Kidney epithelial cell (primary cell): ENCODE data around the gene PMVK. TPM values are rescaled to one million over a fixed set of nuclear protein-coding genes. Genes with fewer than 3 reads are reported as not detected.

Experiments
- DNase-seq: peaks from one replicate; pipeline ENCODE4 v3.0.0-alpha.2; 2010; ENCODE audit warnings: low read depth
- H3K27me3 ChIP-seq: 2 replicates; pipeline ENCODE4 v1.6.0; 2011; ENCODE audit warnings: low read length; ENCODE audit not compliant: control insufficient read depth, insufficient read depth
- H3K36me3 ChIP-seq: 2 replicates; pipeline ENCODE4 v1.5.1; 2011; ENCODE audit warnings: low read length; ENCODE audit not compliant: control insufficient read depth, insufficient read depth
- H3K4me3 ChIP-seq: 2 replicates; pipeline ENCODE4 v1.5.1; 2011; ENCODE audit warnings: low read depth, mild to moderate bottlenecking, control low read depth, low read length
- total RNA-seq: library from RNA; depleted of rRNA; stranded (reverse); fragments of >200 nt; gene quantifications from 2 replicates; pipeline ENCODE4 v1.2.3, GENCODE V29; 2015
- TF ChIP-seq, protein P1 (sequence below): IDR thresholded peaks from 2 replicates; pipeline ENCODE4 v1.5.1; 2011; ENCODE audit warnings: mild to moderate bottlenecking, moderate library complexity, low read length, control low read depth, inconsistent platforms; ENCODE audit not compliant: insufficient read depth, poor library complexity, severe bottlenecking

Gene PMVK
- total RNA-seq, 1 donor from 2014 or later: 13.6 TPM

- H3K27me3 ChIP-seq: no peaks in the 10 kb centered on the region
- H3K4me3 ChIP-seq: no peak overlapping the region
- TF ChIP-seq, protein P1, sequence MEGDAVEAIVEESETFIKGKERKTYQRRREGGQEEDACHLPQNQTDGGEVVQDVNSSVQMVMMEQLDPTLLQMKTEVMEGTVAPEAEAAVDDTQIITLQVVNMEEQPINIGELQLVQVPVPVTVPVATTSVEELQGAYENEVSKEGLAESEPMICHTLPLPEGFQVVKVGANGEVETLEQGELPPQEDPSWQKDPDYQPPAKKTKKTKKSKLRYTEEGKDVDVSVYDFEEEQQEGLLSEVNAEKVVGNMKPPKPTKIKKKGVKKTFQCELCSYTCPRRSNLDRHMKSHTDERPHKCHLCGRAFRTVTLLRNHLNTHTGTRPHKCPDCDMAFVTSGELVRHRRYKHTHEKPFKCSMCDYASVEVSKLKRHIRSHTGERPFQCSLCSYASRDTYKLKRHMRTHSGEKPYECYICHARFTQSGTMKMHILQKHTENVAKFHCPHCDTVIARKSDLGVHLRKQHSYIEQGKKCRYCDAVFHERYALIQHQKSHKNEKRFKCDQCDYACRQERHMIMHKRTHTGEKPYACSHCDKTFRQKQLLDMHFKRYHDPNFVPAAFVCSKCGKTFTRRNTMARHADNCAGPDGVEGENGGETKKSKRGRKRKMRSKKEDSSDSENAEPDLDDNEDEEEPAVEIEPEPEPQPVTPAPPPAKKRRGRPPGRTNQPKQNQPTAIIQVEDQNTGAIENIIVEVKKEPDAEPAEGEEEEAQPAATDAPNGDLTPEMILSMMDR: no peak
- DNase-seq: no peak
- peaks cover 4% of the 10 kb centered on the region for H3K36me3 ChIP-seq
Observed at GRCh38 chr1:154945962-154946850, 9.7 kb upstream of the PMVK start.

- DNase-seq: no peak
- Histone ChIP-seq H3K4me3 (no peak overlapping the region), H3K27me3 (no peaks in the 10 kb centered on the region), H3K36me3 (peaks cover 4% of the 10 kb centered on the region)
- TF ChIP-seq, protein P1: no peak
Observed at GRCh38 chr1:154945160-154945961, 8.8 kb upstream of the PMVK start.

GRCh38 chr1:154944401-154945159 is 8.1 kb upstream of the PMVK start:
- DNase-seq: no peak
- Histone ChIP-seq H3K36me3 (peaks cover 4% of the 10 kb centered on the region), H3K4me3 (no peak overlapping the region), H3K27me3 (no peaks in the 10 kb centered on the region)
- TF ChIP-seq, protein P1: no peak

DNA sequence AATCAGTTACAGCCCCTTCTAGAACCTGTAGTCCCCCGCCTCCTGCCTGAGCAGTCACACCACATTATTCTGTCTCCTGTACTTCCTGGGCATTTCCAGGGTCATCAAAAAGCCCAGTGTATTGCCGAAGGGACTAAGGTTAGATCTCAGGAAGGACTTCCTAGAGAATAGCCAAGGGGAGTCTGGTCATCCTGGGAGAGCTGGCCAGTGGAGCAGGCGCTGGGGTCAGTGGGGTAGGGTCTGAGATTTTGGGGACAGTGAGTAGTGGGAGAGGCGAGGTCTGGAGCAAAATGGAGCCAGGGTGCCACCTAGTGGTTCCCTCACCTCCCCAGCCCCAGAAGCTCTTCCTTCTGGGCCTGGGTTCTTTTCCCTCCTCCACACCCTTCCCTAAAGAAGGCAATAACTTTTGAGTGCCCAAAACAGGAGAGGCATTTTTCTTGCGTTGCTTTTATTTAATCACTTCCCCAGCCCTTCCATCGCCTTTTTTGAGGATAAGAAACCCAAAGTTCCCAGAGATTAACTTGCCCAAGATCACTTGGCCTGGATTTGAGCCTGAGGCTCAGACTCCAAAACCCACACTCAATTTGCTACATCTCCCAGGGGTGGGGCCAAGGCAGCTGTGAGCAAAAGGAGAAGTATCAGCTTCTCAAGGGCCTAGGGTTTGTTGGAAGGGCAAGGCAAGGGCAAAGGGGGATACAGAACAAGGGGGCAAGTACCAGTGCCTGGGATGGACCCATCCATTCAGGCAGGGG is 7.3 kb upstream of the PMVK start:
- TF ChIP-seq, protein P1: peak; percentile 88
- DNase-seq: no peak
- peaks cover 4% of the 10 kb centered on the region for H3K36me3 ChIP-seq
- H3K27me3 ChIP-seq: no peaks in the 10 kb centered on the region
- no peak overlapping the region for H3K4me3 ChIP-seq

- H3K27me3 ChIP-seq: no peaks in the 10 kb centered on the region
- H3K4me3 ChIP-seq: no peak overlapping the region
- no peak for DNase-seq
- no peaks in the 10 kb centered on the region for H3K36me3 ChIP-seq
- TF ChIP-seq, protein P1: no peak
Observed at GRCh38 chr1:154941333-154942013, 5.0 kb upstream of the PMVK start.
